Cardiac muscle cell (in vitro differentiated cells and primary cell): ENCODE data around the gene FANCE. TPM values are rescaled to one million over a fixed set of nuclear protein-coding genes. Genes with fewer than 3 reads are reported as not detected.

ENCODE experiments used
- DNase-seq, 2 donors: peaks; one replicate each; pipeline versions ENCODE4 v3.0.0 to v3.0.0-alpha.2; 2010 to 2017; ENCODE audit warnings: low read depth in 1 of 2, low spot score in 1 of 2
- H3K27ac ChIP-seq: fragments of 200-600 bp; sonication (generic); 2 replicates; pipeline ENCODE4 v1.5.1; 2016
- H3K27me3 ChIP-seq: fragments of 200-600 bp; sonication (generic); 2 replicates; pipeline ENCODE4 v1.6.0; 2016; ENCODE audit warnings: control low read depth
- H3K36me3 ChIP-seq: fragments of 200-600 bp; sonication (generic); 2 replicates; pipeline ENCODE4 v1.5.1; 2016; ENCODE audit warnings: control low read depth
- H3K4me1 ChIP-seq: fragments of 200-600 bp; sonication (generic); 2 replicates; pipeline ENCODE4 v1.8.1; 2017; ENCODE audit warnings: low read depth, mild to moderate bottlenecking, mixed run types
- H3K4me3 ChIP-seq: fragments of 200-600 bp; sonication (generic); 2 replicates; pipeline ENCODE4 v1.5.1; 2016; ENCODE audit warnings: mild to moderate bottlenecking
- H3K9me3 ChIP-seq: fragments of 200-600 bp; sonication (generic); 2 replicates; pipeline ENCODE4 v1.5.1; 2017; ENCODE audit warnings: low read depth, mild to moderate bottlenecking, control low read depth
- polyA plus RNA-seq: library from polyadenylated mRNA; unstranded; fragments of >200 nt; fragmentation: Nextera tagmentation; extraction: Ambion mirVana; gene quantifications from 2 replicates; pipeline ENCODE4 v1.2.1, GENCODE V29; 2016
- total RNA-seq: library from RNA; depleted of rRNA; stranded (reverse); fragments of >200 nt; gene quantifications from 2 replicates; pipeline ENCODE4 v1.2.3, GENCODE V29; 2016
- TF ChIP-seq, protein P1 (sequence below): IDR thresholded peaks from 2 replicates; pipeline ENCODE4 v1.5.1; 2012; ENCODE audit warnings: low read depth, mild to moderate bottlenecking, low read length

Gene FANCE
- total and polyA plus RNA-seq, 2 experiments from 2014 or later: 19.4 to 28.1 TPM

DNA sequence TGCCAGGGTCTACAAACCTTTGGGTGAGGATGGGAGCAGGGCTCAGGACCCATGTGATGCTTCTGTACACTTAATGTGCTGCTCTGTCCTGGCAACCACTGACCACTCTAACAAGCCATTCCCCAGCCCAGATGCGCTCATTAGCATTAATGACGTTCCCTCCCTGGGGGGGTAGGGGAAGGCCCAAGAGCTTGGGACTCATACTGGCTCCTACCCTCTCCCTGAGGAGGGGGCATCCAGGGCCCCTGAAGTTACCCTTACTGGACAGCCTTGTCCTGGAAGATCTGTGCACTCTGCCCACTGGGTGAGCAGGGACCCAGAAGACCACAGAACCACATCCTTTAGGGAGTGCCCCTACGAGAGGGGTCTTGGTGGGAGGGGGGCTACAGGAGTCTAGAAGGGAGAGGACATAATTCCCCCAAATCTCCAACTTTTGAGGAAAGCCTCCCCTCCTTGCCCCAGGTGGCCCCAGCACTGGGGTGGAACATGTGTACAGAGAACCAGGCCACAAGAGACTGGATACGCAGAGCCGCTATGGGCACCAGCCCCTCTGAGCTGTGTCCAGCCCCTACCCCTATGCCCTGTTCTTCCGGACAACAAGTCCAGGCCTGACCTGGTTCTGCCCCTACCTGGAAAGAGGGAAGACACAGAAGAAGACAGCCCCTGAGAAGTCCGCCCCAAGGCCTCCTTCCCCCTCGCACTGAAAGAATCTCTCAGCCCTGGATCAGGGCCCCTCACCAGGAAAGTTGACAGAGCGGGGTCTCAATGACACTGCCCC, 43.3 kb downstream of the FANCE start:
- TF ChIP-seq, protein P1, sequence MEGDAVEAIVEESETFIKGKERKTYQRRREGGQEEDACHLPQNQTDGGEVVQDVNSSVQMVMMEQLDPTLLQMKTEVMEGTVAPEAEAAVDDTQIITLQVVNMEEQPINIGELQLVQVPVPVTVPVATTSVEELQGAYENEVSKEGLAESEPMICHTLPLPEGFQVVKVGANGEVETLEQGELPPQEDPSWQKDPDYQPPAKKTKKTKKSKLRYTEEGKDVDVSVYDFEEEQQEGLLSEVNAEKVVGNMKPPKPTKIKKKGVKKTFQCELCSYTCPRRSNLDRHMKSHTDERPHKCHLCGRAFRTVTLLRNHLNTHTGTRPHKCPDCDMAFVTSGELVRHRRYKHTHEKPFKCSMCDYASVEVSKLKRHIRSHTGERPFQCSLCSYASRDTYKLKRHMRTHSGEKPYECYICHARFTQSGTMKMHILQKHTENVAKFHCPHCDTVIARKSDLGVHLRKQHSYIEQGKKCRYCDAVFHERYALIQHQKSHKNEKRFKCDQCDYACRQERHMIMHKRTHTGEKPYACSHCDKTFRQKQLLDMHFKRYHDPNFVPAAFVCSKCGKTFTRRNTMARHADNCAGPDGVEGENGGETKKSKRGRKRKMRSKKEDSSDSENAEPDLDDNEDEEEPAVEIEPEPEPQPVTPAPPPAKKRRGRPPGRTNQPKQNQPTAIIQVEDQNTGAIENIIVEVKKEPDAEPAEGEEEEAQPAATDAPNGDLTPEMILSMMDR: no peak
- H3K4me3 ChIP-seq: peak overlapping the region; percentile 63
- no peak for DNase-seq
- no peaks in the 10 kb centered on the region for H3K27me3 ChIP-seq
- no peaks in the 10 kb centered on the region for H3K36me3 ChIP-seq
- H3K4me1 ChIP-seq: peaks cover 52% of the 10 kb centered on the region
- H3K9me3 ChIP-seq: no peaks in the 10 kb centered on the region
- peak overlapping the region; percentile 95 for H3K27ac ChIP-seq

DNA sequence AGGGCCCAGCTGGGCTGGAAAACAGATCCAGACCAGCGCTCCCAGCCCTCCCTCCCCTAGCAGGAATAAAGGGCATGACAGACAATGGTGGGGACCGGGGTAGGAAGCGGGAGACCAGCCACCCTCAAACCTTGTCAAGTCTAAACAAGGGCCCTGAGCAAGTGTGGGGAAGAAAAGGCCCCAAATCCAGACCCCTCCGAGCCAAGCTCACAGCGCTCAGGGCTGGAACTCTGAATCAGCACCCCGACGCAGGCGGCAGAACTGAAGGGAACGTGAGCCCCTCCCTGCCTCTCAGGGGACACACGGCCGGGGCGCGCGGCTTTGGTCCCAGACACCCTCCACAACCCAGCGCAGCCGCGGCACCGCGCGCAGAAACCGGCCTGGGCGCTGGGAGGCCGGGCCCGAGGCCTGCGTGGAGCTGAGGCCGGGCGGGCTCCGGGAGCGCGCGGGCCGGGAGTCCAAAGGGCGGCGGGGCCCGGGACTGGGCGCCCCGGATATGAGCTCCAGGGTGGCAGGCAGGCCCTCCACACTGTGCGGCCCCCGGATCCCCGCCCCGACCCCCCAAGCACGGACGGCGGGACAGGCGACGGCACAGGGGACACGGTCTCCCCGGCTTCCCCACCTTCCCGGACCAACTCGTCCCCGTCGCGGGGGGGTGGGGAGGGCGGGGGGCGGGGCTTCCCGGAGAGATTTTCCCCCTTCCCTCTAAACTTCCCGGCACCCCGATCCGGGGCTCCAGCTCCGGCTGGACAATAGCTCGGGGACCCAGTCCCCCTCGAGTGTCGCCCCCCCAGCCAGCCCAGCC, 44.1 kb downstream of the FANCE start:
- H3K4me3 ChIP-seq: peak overlapping the region; percentile 63
- DNase-seq: peak; percentile 43 to 73
- H3K9me3 ChIP-seq: no peaks in the 10 kb centered on the region
- TF ChIP-seq, protein P1: no peak
- peaks cover 44% of the 10 kb centered on the region for H3K4me1 ChIP-seq
- H3K36me3 ChIP-seq: no peaks in the 10 kb centered on the region
- H3K27me3 ChIP-seq: no peaks in the 10 kb centered on the region
- peak overlapping the region; percentile 95 for H3K27ac ChIP-seq

DNA sequence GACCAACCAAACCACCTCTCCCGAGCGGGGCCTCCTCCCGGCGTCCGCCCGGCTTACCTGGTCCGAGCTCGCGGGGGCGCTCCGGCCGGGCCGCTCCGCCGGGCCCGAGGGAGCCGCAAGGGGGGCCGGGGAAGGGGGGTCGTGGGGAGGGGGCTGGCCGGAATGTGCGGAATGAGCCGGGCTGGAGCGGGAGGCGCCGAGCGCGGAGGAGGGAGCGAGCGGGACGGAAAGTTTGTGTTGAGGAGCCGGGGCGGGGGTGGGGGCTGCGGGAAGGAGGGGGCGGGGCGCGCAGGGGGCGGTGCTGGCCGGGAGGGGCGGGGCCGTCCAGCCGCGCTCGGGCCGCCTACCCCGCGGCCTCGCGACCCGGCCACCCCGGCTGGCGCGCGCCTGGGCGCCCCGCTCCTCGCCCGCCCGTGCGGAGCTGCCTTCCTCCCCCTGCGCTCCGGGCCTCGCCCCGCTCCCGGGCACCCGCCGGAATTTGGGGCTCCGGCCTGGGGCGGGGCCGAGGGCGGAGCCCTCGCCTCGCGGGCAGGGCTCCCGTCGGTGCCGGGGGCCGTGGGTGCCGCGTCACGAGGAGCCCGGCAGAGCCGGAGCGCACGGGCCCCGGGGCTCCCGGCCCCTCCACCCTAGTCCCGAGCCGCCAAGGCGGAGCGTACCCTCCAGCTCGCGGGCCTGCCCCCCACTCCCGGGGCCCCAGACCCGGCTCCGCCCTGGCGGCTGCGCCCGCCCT, 44.9 kb downstream of the FANCE start, which contains the start of gene TEAD3:
TEAD3 (minus strand) TSS at position 239 of the 730 bp plus-strand sequence.
- no peaks in the 10 kb centered on the region for H3K36me3 ChIP-seq
- H3K9me3 ChIP-seq: no peaks in the 10 kb centered on the region
- TF ChIP-seq, protein P1: peak; percentile 14
- H3K4me3 ChIP-seq: peak within 1 kb of the TSS; percentile 63
- H3K27me3 ChIP-seq: no peaks in the 10 kb centered on the region
- peak within 1 kb of the TSS; percentile 95 for H3K27ac ChIP-seq
- peak; percentile 83 to 89 for DNase-seq
- H3K4me1 ChIP-seq: peaks cover 36% of the 10 kb centered on the region

DNA sequence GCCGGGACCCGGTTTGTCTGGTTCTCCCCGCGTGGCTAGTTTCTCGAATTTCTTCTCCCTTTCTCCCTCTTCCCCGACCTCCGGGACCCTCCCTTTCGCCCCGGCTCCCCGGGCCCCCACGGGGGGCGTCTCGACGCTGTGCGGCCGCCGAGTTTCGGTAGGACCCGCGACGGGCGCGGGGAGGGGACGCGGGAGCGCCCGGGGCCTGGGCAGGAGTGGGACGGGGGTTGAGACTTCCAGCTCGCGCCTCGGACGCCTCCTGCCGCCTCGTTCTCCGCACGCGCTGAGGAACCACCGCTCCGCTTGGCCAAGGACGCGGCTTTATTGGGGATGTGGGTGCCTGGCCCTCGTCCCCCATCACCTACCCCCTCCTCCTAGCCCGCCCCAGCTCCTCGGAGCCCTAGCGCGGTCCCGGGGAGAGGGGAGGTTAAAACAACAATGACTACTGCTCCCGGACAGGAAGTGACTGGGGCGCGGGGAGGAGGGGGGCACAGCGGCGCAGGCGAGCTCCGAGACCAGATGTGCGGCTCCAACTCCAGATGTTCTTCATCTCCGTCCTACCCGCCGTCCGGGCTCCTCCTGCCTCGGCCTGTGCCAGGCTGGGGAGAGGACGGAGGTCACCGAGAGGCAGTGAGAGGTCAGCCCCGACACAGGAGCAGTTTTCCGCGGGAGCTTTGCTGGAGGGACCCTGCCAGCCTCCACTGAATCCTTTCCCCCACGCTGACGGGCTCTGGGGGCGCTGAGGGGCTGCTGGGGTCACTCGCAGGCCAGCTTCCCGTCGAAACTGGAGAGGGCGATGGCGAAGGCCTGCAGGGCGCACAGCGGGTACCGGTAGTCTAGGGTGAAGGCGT, 45.7 kb downstream of the FANCE start:
- H3K27me3 ChIP-seq: no peaks in the 10 kb centered on the region
- H3K9me3 ChIP-seq: no peaks in the 10 kb centered on the region
- peaks cover 28% of the 10 kb centered on the region for H3K4me1 ChIP-seq
- H3K4me3 ChIP-seq: peak overlapping the region; percentile 63
- DNase-seq: peak; percentile 66 to 91
- peak overlapping the region; percentile 88 for H3K27ac ChIP-seq
- TF ChIP-seq, protein P1: peak; percentile 4
- no peaks in the 10 kb centered on the region for H3K36me3 ChIP-seq
